ENCODE results near the gene SEMA6A. TPM values are rescaled to one million over a fixed set of nuclear protein-coding genes. Genes with fewer than 3 reads are reported as not detected.

Gene SEMA6A
- polyA plus RNA-seq, 2 of the 4 experiments (the other 2 are of a cell fraction), result 0.01 TPM; not detected in 1

GRCh38 chr5:116482394-116482793 is 92.2 kb downstream of the SEMA6A start:
- Histone ChIP-seq H3K4me2 (no peak overlapping the region), H3K9me3 (no peaks in the 10 kb centered on the region), H3K27ac (no peak overlapping the region), H3K4me3 (no peak overlapping the region), H3K4me1 (no peaks in the 10 kb centered on the region)
- DNase-seq (ENCODE audit: low read depth in 1 of 2, low spot score in 1 of 2), result no peak
- no peak for FAIRE-seq
- ChIA-PET POLR2A (no interaction called here), CTCF (no interaction called here)
- no peak for ATAC-seq
- 0% methylated on average over 1 of the region's 1 CpG for WGBS (ENCODE audit: missing lambda C conversion rate)
- TF ChIP-seq KDM1A (IDR thresholded peaks at IDR 0.05; ENCODE audit: low read depth) (no peak), HOXB5 (CRISPR knock-in tag; IDR thresholded peaks at IDR 0.05) (no peak), CHD4 (IDR thresholded peaks at IDR 0.05; ENCODE audit: borderline replicate concordance) (no peak), RFX5 (IDR thresholded peaks at IDR 0.05) (no peak), FOSL2 (IDR thresholded peaks at IDR 0.05) (no peak), FOSL2 (CRISPR knock-in tag; IDR thresholded peaks at IDR 0.05) (no peak), NFE2L2 (conservative IDR thresholded peaks at IDR 0.05; ENCODE audit: low read length) (no peak), EHF (CRISPR knock-in tag; IDR thresholded peaks at IDR 0.05) (no peak), MAFK (IDR thresholded peaks at IDR 0.05; ENCODE audit: partially characterized antibody) (no peak), CBX8 (IDR thresholded peaks at IDR 0.05) (no peak), RCOR1 (IDR thresholded peaks at IDR 0.05; ENCODE audit: low read depth, low read length) (no peak)

DNA sequence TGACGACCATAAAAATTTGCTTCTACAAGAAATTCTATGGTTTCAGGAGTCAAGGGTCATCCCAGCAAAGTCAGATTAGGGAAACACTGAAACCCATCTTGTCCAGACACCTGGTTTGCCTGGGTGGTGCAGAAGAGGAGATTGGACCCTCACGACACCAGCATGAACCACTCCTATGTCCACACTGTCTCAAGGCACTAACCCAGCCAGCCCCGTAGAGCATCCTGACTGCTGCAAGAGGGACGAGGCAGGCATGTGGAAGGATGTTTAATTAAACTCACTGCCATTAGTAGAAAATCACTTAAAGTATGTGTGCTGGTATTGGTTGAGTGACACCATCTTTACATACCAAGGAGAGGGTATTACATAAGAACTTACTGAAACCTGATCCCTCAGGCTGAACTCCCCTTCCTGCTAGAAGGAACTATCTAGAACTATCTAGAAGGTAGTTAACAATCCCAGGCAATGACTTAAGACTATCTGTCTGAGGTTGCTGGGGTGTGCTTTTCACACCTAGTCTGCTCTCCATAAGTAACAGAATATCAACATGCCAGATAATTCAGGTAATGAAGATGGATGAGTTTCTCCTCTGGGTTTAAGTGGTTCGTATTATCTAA is 93.6 kb downstream of the SEMA6A start:
- DNase-seq (ENCODE audit: low read depth in 1 of 2, low spot score in 1 of 2) (no peak), FAIRE-seq (no peak), ATAC-seq (no peak)
- no peaks in the 10 kb centered on the region for H3K4me1 ChIP-seq
- H3K27ac ChIP-seq, result no peak overlapping the region
- peaks cover 8% of the 10 kb centered on the region; the same call in 2 of the 3 replicates for H3K9me3 ChIP-seq
- no peak for TF ChIP-seq MAX (IDR thresholded peaks at IDR 0.05)
- no peak for TF ChIP-seq FOXS1 (CRISPR knock-in tag; IDR thresholded peaks at IDR 0.05)
- ChIA-PET POLR2A (no interaction called here), CTCF (no interaction called here)
- no peak overlapping the region for H3K4me2 ChIP-seq
- WGBS (ENCODE audit: missing lambda C conversion rate), result 4% methylated on average over 5 of the region's 5 CpGs
- no peak overlapping the region for H3K4me3 ChIP-seq

DNA sequence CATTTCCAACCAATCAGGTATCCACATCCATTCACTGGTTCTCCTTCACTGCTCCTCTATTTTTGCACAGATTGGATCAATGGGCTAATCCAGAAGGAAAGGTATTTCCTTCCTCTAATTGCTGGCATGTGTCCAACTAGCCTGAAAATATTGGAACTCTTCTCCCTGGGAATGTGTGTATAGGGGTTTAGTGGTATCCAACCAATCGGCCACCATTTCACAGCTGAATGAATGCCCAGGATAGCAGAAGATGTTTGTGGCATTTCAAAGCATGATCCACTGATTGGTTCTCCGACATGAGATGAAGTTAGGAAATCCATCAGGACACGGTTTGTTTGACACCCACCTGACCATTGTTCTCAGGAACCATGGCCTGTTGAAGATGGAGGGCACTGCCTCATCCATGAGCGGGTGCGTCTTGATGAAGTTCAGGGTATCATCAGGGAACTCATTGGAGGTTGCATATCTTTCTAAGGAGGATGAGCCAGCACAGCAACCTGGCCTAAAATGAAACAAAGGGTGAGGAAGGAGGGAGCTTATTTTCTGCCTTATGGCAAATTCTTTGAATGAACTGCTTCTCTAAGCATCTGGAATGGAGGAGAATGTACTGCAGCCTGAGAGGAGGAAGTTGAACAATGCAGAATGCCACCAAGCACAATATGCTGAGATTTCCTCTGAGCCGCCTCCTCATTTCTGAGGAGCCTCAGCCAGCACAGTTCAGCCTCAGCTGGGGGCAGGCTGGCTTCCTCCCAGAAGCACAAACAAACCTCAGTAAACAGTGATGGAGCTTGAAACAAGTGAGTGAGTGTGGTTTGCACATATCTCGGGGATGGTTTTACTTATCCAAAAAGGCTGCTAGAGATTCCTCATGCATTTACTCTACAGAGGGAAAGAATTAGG is 94.6 kb downstream of the SEMA6A start:
- POLR2A ChIA-PET, result no interaction called here
- Histone ChIP-seq H3K4me3 (no peak overlapping the region), H3K4me1 (no peaks in the 10 kb centered on the region), H3K4me2 (no peak overlapping the region), H3K27ac (no peak overlapping the region), H3K9me3 (peaks cover 8% of the 10 kb centered on the region; the same call in 2 of the 3 replicates)
- no peak for ATAC-seq
- CTCF ChIA-PET, result no interaction called here
- TF ChIP-seq CBX8 (IDR thresholded peaks at IDR 0.05) (no peak), PBX3 (IDR thresholded peaks at IDR 0.05) (no peak), GATA3 (IDR thresholded peaks at IDR 0.05; ENCODE audit: borderline replicate concordance) (no peak), ZC3H11A (IDR thresholded peaks at IDR 0.05) (no peak), NPAS2 (CRISPR knock-in tag; IDR thresholded peaks at IDR 0.05; ENCODE audit: borderline replicate concordance) (no peak), HMGXB4 (CRISPR knock-in tag; IDR thresholded peaks at IDR 0.05; ENCODE audit: borderline replicate concordance) (no peak), HOXB5 (CRISPR knock-in tag; IDR thresholded peaks at IDR 0.05) (no peak), JUNB (IDR thresholded peaks at IDR 0.05) (no peak), FOXS1 (CRISPR knock-in tag; IDR thresholded peaks at IDR 0.05) (no peak), RAD21 (conservative IDR thresholded peaks at IDR 0.05 in 1 of 2, IDR thresholded peaks at IDR 0.05 in 1 of 2) (no peak), KDM5A (IDR thresholded peaks at IDR 0.05) (no peak)
- no peak for FAIRE-seq
- 54% methylated on average over 7 of the region's 7 CpGs for WGBS (ENCODE audit: missing lambda C conversion rate)
- DNase-seq (ENCODE audit: low read depth in 1 of 2, low spot score in 1 of 2), result no peak

Measured in A549 (cell line).